NCI-H69 (cell line): ENCODE measurements around the gene HP.
"Not testable (repeated sequence)": the region's sequence is repeated elsewhere in the genome, so short reads cannot be mapped to it uniquely, and the experiment has no call there.

Experiments
- DNase-seq: peaks from one replicate; lab custom pipeline; 2025; lab: John Stamatoyannopoulos, UW

Gene HP

DNA sequence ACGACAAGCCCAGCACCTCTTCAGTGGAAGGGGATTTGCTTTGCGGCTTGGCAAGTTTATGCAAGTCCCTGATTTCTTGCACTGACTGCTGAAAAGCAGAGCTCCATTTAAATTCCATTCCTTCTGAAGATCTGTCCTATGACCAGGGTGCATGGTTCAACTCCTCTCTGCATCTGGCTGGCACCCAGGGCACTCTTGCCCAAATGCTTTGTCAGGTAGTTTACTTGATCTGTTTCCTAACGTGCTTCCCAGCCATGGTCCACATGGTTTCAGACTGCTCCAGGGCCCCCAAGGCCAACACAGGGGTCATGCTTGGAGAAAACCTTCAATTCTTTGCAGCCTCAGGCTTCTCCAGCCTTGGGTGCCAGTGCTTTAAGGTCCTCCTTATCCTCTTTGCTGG lies 11.2 kb upstream of the HP start:
- no peak for DNase-seq

DNA sequence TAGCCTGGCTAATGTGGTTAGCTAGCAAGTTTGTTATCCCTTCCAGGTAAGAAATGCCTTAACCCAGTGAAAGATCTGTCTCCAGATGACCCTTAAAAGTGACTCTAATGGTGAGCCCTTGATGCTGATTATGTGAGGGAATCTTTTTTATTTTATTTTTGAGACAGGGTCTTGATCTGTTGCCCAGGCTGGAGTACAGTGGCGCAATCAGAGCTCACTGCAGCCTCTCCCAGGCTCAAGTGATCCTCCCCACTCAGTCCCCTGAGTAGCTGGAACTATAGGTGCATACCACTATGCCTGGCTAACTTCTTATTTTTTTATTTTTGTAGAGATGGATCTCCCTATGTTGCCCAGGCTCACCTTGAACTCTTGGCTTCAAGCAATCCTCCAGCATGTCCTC lies 10.8 kb upstream of the HP start:
- no peak for DNase-seq

- DNase-seq: no peak
Observed at GRCh38 chr16:72044296-72044695, 10.0 kb upstream of the HP start.

DNA sequence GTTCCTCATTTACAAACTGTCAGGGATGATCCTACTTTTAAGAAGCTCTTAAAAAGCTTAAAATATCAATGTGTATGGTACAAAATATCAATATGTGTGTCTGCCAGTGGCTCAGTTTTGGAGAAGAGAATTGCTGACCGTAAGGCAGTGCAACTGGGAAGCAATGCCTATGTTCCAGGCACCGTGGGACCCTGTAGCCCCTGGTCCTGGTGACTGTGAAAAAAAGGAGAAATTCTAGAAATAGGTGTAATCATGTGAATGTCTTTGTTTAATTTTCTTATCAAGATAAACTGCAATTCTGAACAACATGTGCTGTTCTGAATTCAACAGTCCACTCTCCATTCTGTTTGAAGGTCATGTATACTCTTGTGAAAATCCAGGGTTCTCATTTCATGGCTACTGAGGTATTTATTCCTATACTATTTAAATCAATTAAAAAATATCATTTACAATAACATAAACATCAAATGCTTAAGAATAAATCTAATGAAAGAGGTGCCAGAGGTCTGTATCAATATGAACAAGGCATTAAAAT lies 9.4 kb upstream of the HP start:
- no peak for DNase-seq

- no peak for DNase-seq
Observed at GRCh38 chr16:72049110-72049509, 5.2 kb upstream of the HP start.

GRCh38 chr16:72050769-72051464 lies 3.4 kb upstream of the HP start:
- no peak for DNase-seq

GRCh38 chr16:72051818-72052217 lies 2.5 kb upstream of the HP start:
- DNase-seq: no peak

DNA sequence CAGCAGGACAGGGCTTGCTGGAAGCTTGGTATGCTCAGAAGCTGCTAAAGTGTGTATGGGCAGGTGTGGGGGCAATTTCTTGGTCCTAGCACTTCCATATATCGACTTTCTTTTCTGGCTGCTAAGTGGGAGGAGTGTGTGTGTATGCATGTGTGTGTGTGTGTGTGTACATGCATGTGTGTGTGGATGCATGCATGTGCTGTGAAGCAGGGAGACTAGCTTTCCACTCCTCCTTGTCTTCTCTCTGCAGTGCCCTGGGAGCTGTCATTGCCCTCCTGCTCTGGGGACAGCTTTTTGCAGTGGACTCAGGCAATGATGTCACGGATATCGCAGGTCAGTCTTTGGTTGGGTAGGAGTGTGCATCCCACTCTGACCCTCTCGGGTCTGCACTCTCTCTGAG lies 1.6 kb downstream of the HP start:
- DNase-seq: no peak

GRCh38 chr16:72057313-72057712 lies 3.0 kb downstream of the HP start:
- not testable (repeated sequence) for DNase-seq

DNA sequence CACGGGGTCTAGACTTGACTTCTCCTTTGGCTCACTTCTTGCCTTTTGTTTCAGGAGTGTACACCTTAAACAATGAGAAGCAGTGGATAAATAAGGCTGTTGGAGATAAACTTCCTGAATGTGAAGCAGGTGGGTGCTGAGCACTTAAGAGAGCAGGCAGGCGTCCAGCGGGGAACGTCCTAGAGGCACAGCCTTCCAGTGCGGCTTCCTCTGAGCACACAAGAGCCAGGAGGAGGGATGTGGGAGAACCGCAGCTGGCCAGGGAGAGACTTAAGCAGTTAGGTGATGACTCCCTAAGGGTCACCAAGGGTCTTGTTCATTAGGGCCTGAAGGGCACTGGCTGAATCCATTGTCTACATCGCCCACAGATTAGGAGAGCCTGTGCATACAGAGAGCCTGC lies 4.8 kb downstream of the HP start:
- not testable (repeated sequence) for DNase-seq

- DNase-seq: no peak
Observed at GRCh38 chr16:72060405-72060804, 6.1 kb downstream of the HP start.

DNA sequence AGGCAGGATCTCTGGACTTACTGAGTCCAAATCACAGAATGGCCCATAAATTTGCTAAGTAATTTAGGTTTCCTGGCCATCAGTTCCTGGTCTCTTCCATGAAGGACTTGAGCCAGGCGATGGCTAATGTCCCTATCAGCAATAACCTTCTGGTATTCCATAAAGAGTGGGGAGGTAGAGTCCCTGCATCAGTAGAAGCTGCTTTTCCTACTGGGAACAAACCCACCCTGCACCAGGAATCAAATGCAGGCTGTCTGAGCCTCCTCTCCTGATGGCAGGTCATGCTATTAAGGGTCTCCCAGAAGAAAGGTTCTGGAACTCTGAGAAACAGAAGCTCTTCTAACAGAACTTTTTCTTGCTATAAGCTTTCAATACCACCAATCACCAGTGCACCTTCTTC lies 7.3 kb downstream of the HP start:
- no peak for DNase-seq

- no peak for DNase-seq
Observed at GRCh38 chr16:72064361-72064894, 10.1 kb downstream of the HP start.

DNA sequence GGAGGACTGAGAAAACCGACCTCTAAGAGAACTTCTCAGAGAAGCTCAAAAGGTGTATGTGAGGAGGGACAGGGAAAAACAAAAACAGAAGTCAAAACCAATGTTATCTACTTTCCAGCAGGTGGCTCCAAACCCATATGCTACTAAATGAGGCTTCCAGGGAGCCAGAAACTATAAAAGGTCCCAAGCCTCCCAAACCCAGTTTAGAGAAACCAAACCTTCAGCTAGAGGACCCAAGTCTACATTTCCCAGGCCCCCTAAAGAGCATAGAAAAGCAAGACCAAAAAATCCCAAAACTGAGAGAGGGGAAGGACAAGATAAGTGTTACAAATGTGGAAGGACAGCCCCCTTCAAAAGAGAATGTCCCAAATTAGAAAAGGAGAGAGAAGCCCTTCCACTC lies 12.4 kb downstream of the HP start:
- DNase-seq: peak; percentile 31

DNA sequence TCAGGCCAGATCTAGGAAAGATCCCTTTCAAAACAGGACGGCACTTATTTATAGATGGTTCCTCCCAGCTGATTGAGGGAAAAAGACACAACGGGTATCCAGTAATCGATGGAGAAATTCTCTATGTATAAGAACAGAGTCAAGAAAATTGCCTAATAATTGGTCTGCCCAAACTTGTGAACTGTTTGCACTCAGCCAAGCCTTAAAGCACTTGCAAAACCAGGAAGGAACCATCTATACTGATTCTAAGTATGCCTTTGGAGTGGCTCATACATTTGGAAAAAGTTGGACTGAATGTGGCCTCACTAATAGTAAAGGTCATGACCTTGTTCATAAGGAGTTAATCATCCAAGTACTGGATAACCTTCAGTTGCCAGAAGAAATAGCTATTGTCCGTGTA lies 14.6 kb downstream of the HP start:
- no peak for DNase-seq

- DNase-seq: peak; percentile 3
Observed at GRCh38 chr16:72072514-72073342, 18.4 kb downstream of the HP start.

GRCh38 chr16:72073560-72074230 lies 19.4 kb downstream of the HP start:
- DNase-seq: no peak

DNA sequence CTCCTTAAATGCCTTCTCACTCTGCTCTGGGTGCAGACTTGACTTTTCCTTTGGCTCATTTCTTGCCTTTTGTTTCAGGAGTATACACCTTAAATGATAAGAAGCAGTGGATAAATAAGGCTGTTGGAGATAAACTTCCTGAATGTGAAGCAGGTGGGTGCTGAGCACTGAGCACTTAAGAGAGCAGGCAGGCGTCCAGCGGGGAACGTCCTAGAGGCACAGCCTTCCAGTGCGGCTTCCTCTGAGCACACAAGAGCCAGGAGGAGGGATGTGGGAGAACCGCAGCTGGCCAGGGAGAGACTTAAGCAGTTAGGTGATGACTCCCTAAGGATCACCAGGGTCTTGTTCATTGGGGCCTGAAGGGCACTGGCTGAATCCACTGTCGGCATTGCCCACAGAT lies 20.8 kb downstream of the HP start:
- DNase-seq: not testable (repeated sequence)

- not testable (repeated sequence) for DNase-seq
Observed at GRCh38 chr16:72076991-72077706, 22.8 kb downstream of the HP start.

DNA sequence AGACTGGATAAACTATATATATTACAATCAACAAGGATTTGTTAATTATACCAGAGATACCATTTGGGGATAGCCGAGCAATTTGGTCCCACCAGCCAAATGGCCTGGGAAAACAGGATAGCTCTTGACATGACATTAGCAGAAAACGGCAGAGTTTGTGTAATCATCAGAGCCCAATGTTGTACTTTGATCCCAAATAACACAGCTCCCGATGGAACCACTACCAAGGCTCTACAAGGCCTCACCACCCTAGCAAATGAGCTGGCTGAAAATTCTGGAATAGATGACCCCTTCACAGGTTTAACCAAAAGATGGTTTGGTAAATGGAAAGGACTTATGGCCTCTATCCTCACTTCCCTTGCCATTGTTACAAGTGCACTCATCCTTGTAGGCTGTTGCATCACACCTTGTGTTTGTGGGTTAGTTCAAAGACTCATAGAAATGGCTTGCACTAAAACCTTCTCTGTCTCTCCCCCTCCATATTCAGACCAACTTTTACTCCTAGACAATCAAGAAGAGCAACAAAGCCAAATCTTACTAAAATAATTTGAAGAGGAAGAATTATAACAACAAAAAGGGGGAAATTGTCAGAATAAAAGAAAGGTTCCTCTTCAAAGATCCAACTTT lies 29.6 kb downstream of the HP start:
- no peak for DNase-seq

DNA sequence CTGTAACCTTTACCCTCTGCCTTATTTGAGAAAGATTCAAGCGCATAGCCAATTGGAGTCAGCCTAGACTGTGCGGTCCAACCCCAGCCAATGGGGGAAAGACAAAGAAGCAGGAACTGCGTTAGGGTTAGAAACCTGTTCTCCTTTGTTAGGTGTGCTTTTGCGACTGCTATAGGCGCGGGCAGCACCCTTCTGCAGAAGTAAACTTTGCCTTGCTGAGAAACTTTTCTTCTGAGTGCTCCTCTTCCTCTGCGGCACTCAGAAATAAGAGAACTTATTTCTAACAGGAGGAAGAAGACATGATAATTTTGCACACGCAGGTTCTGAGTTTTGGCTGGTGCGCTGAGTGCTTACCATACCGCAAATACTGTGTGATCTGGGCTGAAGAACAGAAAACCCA lies 30.1 kb downstream of the HP start:
- no peak for DNase-seq
